Measurements from ENCODE around the gene CUBN. TPM values are rescaled to one million over a fixed set of nuclear protein-coding genes. Genes with fewer than 3 reads are reported as not detected.
"Not testable (repeated sequence)": the region's sequence is repeated elsewhere in the genome, so short reads cannot be mapped to it uniquely, and the experiment has no call there.

CUBN gene
- total RNA-seq, 4 donors from 2014 or later = 13.4 to 31.0 (median 19.7) TPM

DNA sequence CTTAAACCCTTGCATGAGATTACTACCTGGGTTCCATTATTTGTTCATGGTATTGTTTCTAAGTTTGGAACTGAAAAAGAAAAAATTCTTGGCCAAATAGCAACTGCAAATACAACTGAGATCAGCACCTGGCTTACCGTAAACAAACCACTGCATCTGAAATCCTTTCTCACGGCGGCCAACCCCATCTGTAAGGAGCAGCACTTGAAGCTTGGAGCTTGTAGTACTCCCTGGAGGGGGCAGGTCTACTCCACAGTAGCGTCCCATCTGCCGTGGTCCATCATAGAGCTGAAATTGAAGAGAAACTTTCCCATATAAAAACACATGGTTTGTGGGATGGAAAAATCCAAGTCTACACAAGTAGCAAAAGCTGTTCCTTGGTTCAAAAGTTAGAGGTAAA is 109.9 kb downstream of the CUBN start:
- intact Hi-C loops (cut with DNase I) = no loop called here

DNA sequence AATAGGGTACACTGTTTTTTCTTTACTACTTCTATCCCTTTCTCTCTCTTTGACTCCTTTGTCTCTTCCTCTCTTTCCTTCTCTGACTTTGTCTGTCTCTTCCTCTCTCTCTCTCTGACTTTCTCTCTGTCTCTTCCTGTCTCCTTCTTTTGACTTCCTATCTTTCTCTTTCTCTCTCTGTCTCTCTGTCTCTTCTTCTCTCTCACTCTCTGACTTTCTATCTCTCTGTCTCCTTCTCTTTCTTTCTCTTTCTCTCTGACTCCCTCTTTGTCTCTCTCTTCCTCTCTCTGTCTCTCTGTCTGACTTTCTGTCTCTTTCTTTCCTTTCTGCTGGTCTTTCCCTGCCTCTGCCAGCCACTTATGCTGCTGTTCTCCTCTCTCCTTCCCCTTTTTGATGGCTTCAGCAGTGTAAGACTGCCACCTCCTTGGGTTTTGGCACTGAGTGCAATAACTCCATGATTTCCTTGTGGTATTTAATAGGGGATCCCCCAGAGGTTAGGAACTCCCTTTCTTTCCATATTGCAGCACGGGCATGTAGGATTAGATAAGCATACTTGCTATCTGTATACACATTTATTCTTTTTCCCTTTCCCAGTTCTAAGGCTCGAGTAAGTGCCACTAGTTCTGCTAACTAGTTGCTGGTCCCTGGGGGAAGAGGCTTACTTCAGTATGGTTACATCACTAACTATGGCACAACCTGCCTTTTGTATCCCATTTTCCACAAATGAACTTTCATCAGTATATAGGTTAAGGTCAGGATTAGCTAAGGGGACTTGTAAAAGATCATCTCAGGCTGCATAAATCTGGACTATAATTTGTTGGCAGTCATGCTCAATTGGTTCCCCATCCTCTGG is 116.3 kb downstream of the CUBN start:
- WGBS, 2 donors = 53 to 67% methylated on average over 2 of the region's 2 CpGs

More for the DNA sequence above, 109.9 kb downstream of the CUBN start:
- Histone ChIP-seq H3K36me3 (no peaks in the 10 kb centered on the region), H3K27ac (no peak overlapping the region), H3K4me1 (peaks cover 17 to 25% of the 10 kb centered on the region in 2 donors), H3K27me3 (no peaks in the 10 kb centered on the region), H3K9me3 (no peaks in the 10 kb centered on the region), H3K4me3 (replicated peaks in 1 of 3) (no peak overlapping the region)
- no peak for DNase-seq
- 93 to 97% methylated on average over 5 of the region's 5 CpGs for WGBS, 2 donors
- TF ChIP-seq CTCF (IDR thresholded peaks at IDR 0.05) = no peak
- no peak for TF ChIP-seq POLR2A (IDR thresholded peaks at IDR 0.05)

DNA sequence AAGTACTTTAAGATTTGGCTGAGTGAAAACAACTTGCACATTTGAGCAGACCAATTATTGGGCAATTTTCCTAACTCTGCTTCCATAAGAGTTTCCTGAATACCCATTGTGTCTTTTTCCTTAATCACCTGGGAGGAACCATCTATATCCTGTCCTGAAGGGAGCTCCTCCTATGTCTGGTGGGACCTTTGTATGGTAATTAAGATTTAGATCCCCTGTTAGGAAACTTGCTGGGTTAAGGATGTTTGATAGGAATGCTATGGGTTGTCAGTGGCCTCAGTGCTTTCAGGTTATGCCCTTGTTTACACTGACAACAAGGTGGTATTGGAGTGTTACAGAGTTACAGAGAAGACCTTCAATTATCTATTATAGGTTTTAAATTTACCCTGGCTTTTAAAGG is 116.9 kb downstream of the CUBN start:
- H3K36me3 ChIP-seq; intact Hi-C loops (cut with DNase I): not testable (repeated sequence)
- H3K27ac ChIP-seq = peak overlapping the region; percentile 42 to 96 (median 92)

More for the DNA sequence above, 116.3 kb downstream of the CUBN start:
- Histone ChIP-seq H3K4me1 (peaks cover 38 to 58% of the 10 kb centered on the region in 2 donors), H3K27ac (peak overlapping the region; percentile 42 to 96 (median 92))
- H3K36me3 ChIP-seq; H3K9me3 ChIP-seq; H3K4me3 ChIP-seq (replicated peaks in 1 of 3); H3K27me3 ChIP-seq; intact Hi-C loops (cut with DNase I); DNase-seq: not testable (repeated sequence)

DNA sequence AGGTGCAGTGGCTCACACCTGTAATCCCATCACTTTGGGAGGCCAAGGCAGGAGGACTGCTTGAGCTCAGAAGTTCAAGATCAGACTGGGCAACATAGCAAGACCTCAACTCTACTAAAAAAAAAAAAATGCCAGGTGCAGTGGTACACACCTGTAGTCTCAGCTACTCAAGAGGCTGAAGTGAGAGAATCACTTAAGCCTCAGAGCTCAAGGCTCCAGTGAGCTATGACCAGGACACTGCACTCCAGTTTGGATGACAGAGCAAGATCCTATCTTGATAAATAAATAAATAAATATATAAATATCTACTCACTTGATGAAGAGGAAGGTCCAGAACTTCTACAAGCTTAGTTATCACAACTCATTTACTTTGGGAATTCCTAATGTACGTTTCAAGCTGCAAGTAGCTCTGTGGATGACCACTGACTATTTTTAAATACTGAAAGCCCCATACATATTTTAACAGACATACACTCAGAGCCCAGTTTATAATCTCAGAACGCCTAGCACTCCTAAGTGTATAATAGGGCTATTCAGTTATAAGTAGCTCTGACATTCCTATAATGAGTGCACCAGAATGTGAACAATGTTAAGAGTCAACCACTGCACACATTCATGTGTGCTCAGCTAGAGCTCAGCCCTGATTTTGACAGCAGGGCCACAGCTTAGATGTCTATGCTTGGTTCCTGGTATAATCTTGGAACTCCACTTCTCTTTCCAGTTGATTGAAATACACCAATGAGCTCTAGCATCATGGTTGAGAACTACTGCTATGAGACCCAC is 119.1 kb downstream of the CUBN start:
- Histone ChIP-seq H3K9me3 (no peaks in the 10 kb centered on the region), H3K27ac (peak overlapping the region; percentile 92 to 96 (median 96)), H3K4me1 (peaks cover 59 to 84% of the 10 kb centered on the region in 2 donors), H3K4me3 (replicated peaks in 1 of 3) (no peak overlapping the region), H3K27me3 (no peaks in the 10 kb centered on the region), H3K36me3 (no peaks in the 10 kb centered on the region)
- no peak for TF ChIP-seq POLR2A (IDR thresholded peaks at IDR 0.05)
- no peak for TF ChIP-seq CTCF (IDR thresholded peaks at IDR 0.05)
- intact Hi-C loops (cut with DNase I) = no loop called here
- WGBS, 2 donors = 35 to 39% methylated on average over 2 of the region's 2 CpGs
- DNase-seq = peak; percentile 62 to 67

More for the DNA sequence above, 116.9 kb downstream of the CUBN start:
- H3K27me3 ChIP-seq; H3K9me3 ChIP-seq; DNase-seq; H3K4me3 ChIP-seq (replicated peaks in 1 of 3): not testable (repeated sequence)
- H3K4me1 ChIP-seq = peaks cover 41 to 62% of the 10 kb centered on the region in 2 donors

- Histone ChIP-seq H3K36me3 (no peaks in the 10 kb centered on the region), H3K4me1 (peaks cover 59 to 90% of the 10 kb centered on the region in 2 donors), H3K27ac (peak overlapping the region; percentile 92 to 96 (median 96)), H3K9me3 (no peaks in the 10 kb centered on the region), H3K4me3 (replicated peaks in 1 of 3) (no peak overlapping the region), H3K27me3 (no peaks in the 10 kb centered on the region)
- TF ChIP-seq CTCF (IDR thresholded peaks at IDR 0.05) (no peak), POLR2A (IDR thresholded peaks at IDR 0.05) (no peak)
- intact Hi-C loops (cut with DNase I) = no loop called here
- WGBS, 2 donors = 42 to 46% methylated on average over 3 of the region's 3 CpGs
- no peak for DNase-seq
These were observed 120.4 kb downstream of the CUBN start for GRCh38 chr10:17009212-17009700.
